ENCODE measurements around the gene IFI44L. TPM values are rescaled to one million over a fixed set of nuclear protein-coding genes. Genes with fewer than 3 reads are reported as not detected.

IFI44L gene
- total and polyA plus RNA-seq, 7 donors: 0.91 to 5.6 (median 2.5) TPM

DNA sequence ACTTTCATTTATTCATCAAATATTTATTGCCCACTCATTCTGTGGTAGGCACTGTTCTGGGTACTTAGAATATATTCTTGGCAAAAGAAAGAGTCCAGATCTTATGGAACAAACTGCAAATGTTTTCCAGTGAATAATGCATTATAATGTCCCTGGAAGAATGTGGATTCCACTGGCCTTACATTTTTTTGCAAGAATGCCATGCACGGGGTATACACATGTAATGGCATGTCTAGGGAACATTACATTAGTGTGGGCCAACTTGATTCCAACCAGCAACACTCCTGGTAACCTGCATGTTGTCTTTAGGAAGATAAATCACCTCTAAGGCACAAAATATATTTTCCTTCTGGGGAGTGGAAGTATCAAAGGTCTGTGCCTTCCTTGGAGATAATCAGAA, 33.0 kb upstream of the IFI44L start:
- ATAC-seq: no peak
- Histone ChIP-seq H3K27me3 (ENCODE audit: insufficient read depth in 3 of 3, low read length in 2 of 3) (no peaks in the 10 kb centered on the region), H3K9me3 (no peaks in the 10 kb centered on the region), H3K27ac (no peak overlapping the region), H3K4me1 (no peaks in the 10 kb centered on the region), H3K36me3 (ENCODE audit: insufficient read depth in 1 of 2, low read depth in 1 of 2) (no peaks in the 10 kb centered on the region), H3K4me3 (no peak overlapping the region)
- WGBS, 3 donors: 43 to 50% (median 43%) methylated on average over 1 of the region's 1 CpG
- intact Hi-C loops (cut with DNase I): no loop called here
- TF ChIP-seq, protein P1, sequence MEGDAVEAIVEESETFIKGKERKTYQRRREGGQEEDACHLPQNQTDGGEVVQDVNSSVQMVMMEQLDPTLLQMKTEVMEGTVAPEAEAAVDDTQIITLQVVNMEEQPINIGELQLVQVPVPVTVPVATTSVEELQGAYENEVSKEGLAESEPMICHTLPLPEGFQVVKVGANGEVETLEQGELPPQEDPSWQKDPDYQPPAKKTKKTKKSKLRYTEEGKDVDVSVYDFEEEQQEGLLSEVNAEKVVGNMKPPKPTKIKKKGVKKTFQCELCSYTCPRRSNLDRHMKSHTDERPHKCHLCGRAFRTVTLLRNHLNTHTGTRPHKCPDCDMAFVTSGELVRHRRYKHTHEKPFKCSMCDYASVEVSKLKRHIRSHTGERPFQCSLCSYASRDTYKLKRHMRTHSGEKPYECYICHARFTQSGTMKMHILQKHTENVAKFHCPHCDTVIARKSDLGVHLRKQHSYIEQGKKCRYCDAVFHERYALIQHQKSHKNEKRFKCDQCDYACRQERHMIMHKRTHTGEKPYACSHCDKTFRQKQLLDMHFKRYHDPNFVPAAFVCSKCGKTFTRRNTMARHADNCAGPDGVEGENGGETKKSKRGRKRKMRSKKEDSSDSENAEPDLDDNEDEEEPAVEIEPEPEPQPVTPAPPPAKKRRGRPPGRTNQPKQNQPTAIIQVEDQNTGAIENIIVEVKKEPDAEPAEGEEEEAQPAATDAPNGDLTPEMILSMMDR (IDR thresholded peaks at IDR 0.05): no peak
- no peak for DNase-seq

DNA sequence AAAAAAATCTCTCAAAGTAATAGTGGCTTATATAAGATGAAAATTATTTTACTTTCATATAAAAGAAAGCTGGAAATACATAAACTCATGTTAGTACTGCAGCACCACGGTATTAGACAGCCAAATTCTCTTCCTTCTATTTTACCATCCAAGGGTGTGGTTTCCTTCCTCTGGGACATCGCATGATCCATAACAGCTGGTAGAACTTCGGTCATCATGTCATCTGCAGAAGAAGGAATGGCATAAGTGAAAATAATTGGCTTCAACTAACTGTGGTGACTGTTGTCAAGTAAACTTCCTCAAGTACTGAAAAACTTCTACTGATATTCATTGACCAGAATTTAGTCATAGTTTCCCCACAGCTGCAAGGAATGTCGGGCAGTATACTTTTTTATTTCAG, 28.3 kb upstream of the IFI44L start:
- intact Hi-C loops (cut with DNase I): no loop called here
- TF ChIP-seq, protein P1 (IDR thresholded peaks at IDR 0.05): no peak
- no peaks in the 10 kb centered on the region for H3K9me3 ChIP-seq
- no peaks in the 10 kb centered on the region for H3K36me3 ChIP-seq (ENCODE audit: insufficient read depth in 1 of 2, low read depth in 1 of 2)
- H3K27ac ChIP-seq: no peak overlapping the region
- ATAC-seq (no peak), DNase-seq (no peak)
- H3K4me1 ChIP-seq: no peaks in the 10 kb centered on the region
- no peak overlapping the region for H3K4me3 ChIP-seq
- H3K27me3 ChIP-seq (ENCODE audit: insufficient read depth in 3 of 3, low read length in 2 of 3): no peaks in the 10 kb centered on the region
- 14 to 20% (median 19%) methylated on average over 4 of the region's 4 CpGs for WGBS, 3 donors

DNA sequence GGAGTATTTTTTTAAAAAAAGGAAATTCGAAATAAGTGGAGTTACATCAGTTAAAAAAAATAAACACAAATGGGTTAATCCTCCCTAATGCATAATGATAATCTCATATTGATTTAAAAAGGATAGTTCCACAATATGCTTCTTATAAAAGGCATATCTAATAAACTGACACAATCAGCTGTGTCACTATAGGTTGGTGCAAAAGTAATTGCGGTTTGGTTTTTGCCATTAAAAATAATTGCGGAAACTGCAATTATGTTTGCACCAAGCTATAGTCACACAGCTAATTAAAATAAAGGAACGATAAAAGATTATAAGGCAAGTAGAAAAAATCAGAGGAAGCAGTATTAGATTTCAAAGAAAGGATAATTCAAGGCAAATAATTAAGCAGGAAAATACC, 21.0 kb upstream of the IFI44L start:
- DNase-seq (no peak), ATAC-seq (no peak)
- Histone ChIP-seq H3K27ac (no peak overlapping the region), H3K4me1 (no peaks in the 10 kb centered on the region), H3K9me3 (no peaks in the 10 kb centered on the region), H3K36me3 (ENCODE audit: insufficient read depth in 1 of 2, low read depth in 1 of 2) (no peaks in the 10 kb centered on the region), H3K27me3 (ENCODE audit: insufficient read depth in 3 of 3, low read length in 2 of 3) (no peaks in the 10 kb centered on the region), H3K4me3 (no peak overlapping the region)
- WGBS, 3 donors: 60 to 73% (median 61%) methylated on average over 4 of the region's 4 CpGs
- TF ChIP-seq, protein P1 (IDR thresholded peaks at IDR 0.05): no peak
- intact Hi-C loops (cut with DNase I): no loop called here

DNA sequence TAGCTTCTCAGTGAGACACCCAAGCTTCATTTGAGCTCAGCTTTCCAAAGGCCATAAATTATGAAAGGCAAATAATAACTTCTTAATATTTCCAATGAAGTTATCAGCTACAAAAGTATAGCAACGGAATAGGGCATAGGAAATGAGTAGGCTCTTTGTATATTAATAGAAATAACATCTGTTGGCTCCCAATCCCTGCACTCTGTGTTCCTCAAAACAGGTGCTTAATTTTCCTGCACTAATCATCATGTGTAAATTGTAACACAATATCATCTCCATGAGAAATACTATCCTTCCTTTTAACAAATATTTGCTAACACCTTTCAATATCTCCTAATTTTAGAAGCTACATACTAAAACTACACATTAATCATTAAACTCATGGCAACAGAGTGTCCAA, 19.2 kb upstream of the IFI44L start:
- intact Hi-C loops (cut with DNase I): no loop called here
- Histone ChIP-seq H3K27me3 (ENCODE audit: insufficient read depth in 3 of 3, low read length in 2 of 3) (no peaks in the 10 kb centered on the region), H3K4me1 (no peaks in the 10 kb centered on the region), H3K9me3 (no peaks in the 10 kb centered on the region), H3K27ac (no peak overlapping the region), H3K4me3 (no peak overlapping the region), H3K36me3 (ENCODE audit: insufficient read depth in 1 of 2, low read depth in 1 of 2) (no peaks in the 10 kb centered on the region)
- ATAC-seq (no peak), DNase-seq (no peak)
- WGBS, 3 donors: 16 to 26% (median 16%) methylated on average over 1 of the region's 1 CpG
- TF ChIP-seq, protein P1 (IDR thresholded peaks at IDR 0.05): no peak

DNA sequence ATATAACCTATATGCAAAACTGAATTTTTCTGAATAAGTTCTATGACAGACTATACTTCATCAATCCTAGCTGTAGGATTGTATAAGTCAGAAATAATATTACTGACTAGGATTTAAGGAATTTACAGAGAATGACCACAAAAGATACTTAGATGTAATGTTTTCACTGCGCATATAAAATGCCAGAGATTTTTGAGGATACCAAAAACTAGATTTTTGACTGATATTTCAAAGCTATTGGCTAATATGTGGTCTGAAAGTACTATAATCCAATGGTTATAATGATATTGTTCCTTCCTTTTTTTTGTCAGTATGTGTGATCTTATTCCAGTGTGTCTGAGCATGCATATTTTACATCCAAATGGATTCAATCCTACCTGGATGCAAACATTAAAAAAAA, 17.0 kb upstream of the IFI44L start:
- Histone ChIP-seq H3K4me3 (no peak overlapping the region), H3K27me3 (ENCODE audit: insufficient read depth in 3 of 3, low read length in 2 of 3) (no peaks in the 10 kb centered on the region), H3K4me1 (no peaks in the 10 kb centered on the region), H3K9me3 (no peaks in the 10 kb centered on the region), H3K27ac (no peak overlapping the region), H3K36me3 (ENCODE audit: insufficient read depth in 1 of 2, low read depth in 1 of 2) (no peaks in the 10 kb centered on the region)
- ATAC-seq: no peak
- DNase-seq: no peak
- TF ChIP-seq, protein P1 (IDR thresholded peaks at IDR 0.05): no peak
- WGBS, 3 donors: 90 to 94% (median 94%) methylated on average over 1 of the region's 1 CpG
- intact Hi-C loops (cut with DNase I): no loop called here
